RWPE1 (cell line): Measurements from ENCODE around the gene GRIK4.

Source experiments
- CTCF ChIA-PET: fragments of 350-600 bp; sonication (Branson Sonifier 250); formaldehyde crosslinking; extraction: SDS; loops from one replicate; lab custom pipeline; 2021; lab: Yijun Ruan, JAX
- POLR2A ChIA-PET: fragments of 400-600 bp; formaldehyde crosslinking; extraction: SDS; loops from one replicate; lab custom pipeline; 2020; ENCODE audit warnings: antibody characterized with exemption; ENCODE audit not compliant: low non-redundant PET; lab: Yijun Ruan, JAX
- DNase-seq: peaks from one replicate; pipeline ENCODE4 v3.0.0; 2012; ENCODE audit warnings: low spot score
- H3K27ac ChIP-seq: fragments of 450-650 bp; 2 replicates; pipeline ENCODE4 v1.5.1; 2017
- TF ChIP-seq, protein P1 (sequence below): fragments of 450-650 bp; conservative IDR thresholded peaks from 2 replicates; pipeline ENCODE4 v1.5.1; 2017; ENCODE audit warnings: low read depth, mild to moderate bottlenecking

Gene GRIK4

DNA sequence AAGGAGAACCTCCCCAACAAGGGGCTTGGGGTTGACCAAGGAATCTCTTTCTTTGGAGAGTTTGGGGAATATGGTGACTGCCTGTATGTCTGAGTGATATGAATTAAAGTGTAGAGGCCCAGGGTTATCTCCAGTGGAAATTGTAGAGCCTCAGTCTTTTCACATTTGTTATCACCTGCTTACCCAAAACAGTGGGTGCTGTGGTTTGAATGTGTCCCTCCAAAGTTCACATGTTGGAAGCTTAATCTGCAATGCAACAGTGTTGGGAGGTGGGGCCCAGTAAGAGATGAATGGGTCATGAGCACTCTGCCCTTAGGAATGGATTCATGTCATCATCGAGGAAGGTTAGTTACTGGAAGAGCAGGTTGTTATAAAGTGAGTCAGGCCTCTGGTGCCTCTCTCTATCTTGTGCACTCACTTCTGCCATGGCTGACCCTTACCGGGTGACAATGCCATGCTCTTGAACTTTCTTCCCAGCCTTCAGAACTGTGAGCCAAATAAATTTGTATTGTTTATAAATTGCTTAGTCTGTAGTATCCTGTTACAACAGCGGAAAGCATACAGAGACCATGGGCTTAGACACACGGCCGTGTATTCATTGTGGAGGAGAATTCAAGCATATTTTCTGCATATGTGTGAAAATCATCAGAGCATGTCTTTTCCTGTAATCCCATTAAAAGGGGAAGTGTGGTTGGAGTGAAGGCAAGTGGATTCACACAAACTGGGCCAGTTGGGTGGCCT, 398.3 kb downstream of the GRIK4 start:
- TF ChIP-seq, protein P1, sequence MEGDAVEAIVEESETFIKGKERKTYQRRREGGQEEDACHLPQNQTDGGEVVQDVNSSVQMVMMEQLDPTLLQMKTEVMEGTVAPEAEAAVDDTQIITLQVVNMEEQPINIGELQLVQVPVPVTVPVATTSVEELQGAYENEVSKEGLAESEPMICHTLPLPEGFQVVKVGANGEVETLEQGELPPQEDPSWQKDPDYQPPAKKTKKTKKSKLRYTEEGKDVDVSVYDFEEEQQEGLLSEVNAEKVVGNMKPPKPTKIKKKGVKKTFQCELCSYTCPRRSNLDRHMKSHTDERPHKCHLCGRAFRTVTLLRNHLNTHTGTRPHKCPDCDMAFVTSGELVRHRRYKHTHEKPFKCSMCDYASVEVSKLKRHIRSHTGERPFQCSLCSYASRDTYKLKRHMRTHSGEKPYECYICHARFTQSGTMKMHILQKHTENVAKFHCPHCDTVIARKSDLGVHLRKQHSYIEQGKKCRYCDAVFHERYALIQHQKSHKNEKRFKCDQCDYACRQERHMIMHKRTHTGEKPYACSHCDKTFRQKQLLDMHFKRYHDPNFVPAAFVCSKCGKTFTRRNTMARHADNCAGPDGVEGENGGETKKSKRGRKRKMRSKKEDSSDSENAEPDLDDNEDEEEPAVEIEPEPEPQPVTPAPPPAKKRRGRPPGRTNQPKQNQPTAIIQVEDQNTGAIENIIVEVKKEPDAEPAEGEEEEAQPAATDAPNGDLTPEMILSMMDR, result no peak
- ChIA-PET POLR2A (no interaction called here), CTCF (interaction anchor here (0.5 kb wide), 1 partner anchor 298 kb away, joined by 3 read pairs; no protein-coding TSS in a partner anchor)
- DNase-seq, result no peak
- no peak overlapping the region for H3K27ac ChIP-seq

DNA sequence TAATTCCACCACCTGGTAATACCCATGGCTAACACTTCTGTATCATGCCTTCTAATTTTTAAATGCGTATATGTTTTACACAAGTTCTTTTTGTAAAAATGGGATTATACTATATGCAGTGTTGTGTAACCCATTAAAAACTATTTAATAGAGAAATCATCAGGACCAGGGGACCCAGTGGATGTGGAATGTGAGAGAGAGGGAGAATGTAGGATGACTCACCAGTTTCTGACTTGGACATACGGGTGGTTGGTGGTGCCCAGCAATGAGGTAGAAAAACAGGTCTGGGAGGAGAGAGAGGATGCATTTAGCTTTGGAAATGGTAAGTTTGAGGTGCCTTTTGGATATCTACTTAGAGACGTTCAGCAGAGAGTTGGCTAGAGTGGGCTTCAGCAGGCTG, 400.4 kb downstream of the GRIK4 start:
- POLR2A ChIA-PET, result no interaction called here

DNA sequence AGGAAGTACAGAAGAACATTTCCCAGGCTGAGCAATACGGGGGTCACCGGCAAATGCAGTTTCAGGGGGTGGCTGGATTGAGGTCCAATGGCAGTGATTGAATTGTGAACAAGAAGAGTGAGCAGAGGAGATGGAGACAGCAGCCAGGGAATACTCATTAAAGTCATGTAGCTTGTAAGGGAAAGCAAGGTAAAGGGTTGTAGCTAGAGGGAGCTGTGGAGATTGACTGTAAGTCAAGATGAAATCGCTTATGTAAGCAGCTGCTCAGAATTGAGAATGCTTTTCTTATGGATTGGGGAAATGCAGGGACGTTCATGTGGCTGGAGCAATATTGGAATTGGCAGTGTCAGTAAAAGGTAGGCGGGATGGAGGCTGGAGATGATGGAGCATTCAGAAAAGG, 401.0 kb downstream of the GRIK4 start:
- DNase-seq, result peak; percentile 14
- no peak overlapping the region for H3K27ac ChIP-seq
- ChIA-PET CTCF (interaction anchor here (0.6 kb wide), 2 partner anchors 128 to 228 kb away, joined by 3 to 8 read pairs; no protein-coding TSS in a partner anchor), POLR2A (no interaction called here)
- TF ChIP-seq, protein P1, result peak; percentile 22; the same call in 1 of the 2 replicates

More for the DNA sequence above, 400.4 kb downstream of the GRIK4 start:
- CTCF ChIA-PET, result interaction anchor here (0.6 kb wide), 1 partner anchor 128 kb away, joined by 3 read pairs; no protein-coding TSS in a partner anchor
- H3K27ac ChIP-seq, result no peak overlapping the region
- peak; percentile 14 for DNase-seq
- TF ChIP-seq, protein P1, result no peak

DNA sequence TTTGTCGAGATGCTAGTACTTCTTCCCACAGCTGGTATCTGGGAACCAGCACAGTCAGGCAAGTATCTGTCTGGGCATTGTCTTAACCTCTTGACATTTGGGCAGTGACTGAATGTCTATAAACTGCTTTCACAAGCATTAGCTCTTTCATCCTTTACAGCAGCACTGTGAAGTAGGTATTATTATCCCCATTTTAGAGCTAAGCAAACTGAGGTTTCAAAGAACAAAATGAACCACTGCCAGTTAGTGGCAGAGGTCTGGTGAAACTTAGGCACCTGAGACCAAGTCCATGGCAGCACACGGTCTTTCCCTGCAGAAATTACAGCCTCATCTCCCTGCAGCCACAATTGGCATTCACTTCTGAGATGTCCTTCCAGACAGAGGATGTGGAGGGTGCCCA, 401.4 kb downstream of the GRIK4 start:
- no peak overlapping the region for H3K27ac ChIP-seq
- POLR2A ChIA-PET, result no interaction called here
- CTCF ChIA-PET, result interaction anchor here (0.6 kb wide), 3 partner anchors 8 to 229 kb away, joined by 3 to 8 read pairs (median 4); no protein-coding TSS in a partner anchor
- no peak for DNase-seq
- TF ChIP-seq, protein P1, result no peak

DNA sequence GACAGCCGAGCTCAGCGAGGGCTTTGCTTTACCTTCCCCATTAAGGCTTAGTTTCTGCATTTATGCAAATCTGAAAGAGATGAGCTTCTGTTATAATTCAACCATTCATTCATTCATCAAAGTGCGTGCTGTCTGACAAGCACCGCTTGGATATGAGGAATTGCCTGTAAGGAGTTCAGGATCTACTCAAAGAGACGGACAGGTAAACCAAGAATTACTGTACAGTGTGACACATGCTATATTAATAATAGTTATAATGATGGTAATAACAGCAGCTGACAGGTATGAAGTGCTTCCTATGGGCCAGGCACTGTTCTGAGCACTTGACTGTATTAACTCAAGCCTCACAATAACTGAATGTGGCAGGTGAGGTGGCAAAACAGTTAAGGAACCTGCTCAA, 402.5 kb downstream of the GRIK4 start:
- TF ChIP-seq, protein P1, result no peak
- ChIA-PET CTCF (no interaction called here), POLR2A (no interaction called here)
- DNase-seq, result no peak
- H3K27ac ChIP-seq, result no peak overlapping the region

DNA sequence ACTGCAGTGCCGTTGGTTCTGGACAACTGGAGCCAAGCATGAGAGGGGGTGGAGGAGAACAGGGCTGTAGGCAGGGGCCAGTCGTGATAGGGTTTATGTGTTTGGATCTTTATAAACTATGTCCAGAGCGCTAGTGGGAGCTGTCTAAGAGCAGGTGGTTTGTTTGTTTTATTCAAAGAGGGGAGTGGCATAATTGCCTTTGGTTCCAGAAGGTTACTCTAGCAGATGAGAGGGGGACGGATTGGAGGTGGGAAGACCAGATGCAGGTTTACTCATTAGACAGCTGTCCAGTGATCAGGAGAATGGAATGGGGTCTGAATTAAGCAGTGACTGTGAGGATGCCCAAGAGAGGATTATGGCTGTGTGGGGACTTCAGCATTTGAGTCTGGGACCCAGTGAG, 403.1 kb downstream of the GRIK4 start:
- no peak overlapping the region for H3K27ac ChIP-seq
- TF ChIP-seq, protein P1, result no peak
- CTCF ChIA-PET, result no interaction called here
- DNase-seq, result no peak
- POLR2A ChIA-PET, result no interaction called here
